ENCODE measurements around the gene TECTA.
"Not testable (repeated sequence)": the region's sequence is repeated elsewhere in the genome, so short reads cannot be mapped to it uniquely, and the experiment has no call there.

The TECTA gene

GRCh38 chr11:121112498-121113455 lies 11.7 kb downstream of the TECTA start:
- Histone ChIP-seq H3K27ac (replicated peaks) (no peak overlapping the region), H3K27me3 (ENCODE audit: insufficient read depth, poor library complexity, severe bottlenecking) (peaks cover 13% of the 10 kb centered on the region), H3K4me3 (replicated peaks; ENCODE audit: insufficient read depth, low read length) (no peak overlapping the region)
- TF ChIP-seq POLR2AphosphoS5 (IDR thresholded peaks at IDR 0.05; ENCODE audit: low read depth) (no peak), CTCF (IDR thresholded peaks at IDR 0.05; ENCODE audit: insufficient read depth, low read length) (peak; percentile 25), GABPA (IDR thresholded peaks at IDR 0.05; ENCODE audit: low read depth) (no peak), SPI1 (IDR thresholded peaks at IDR 0.05; ENCODE audit: borderline replicate concordance, low read depth) (peak; percentile 23; the same call in 1 of the 2 replicates), REST (IDR thresholded peaks at IDR 0.05; ENCODE audit: insufficient replicate concordance, low read depth) (no peak)
- peak; percentile 16 to 56 for DNase-seq (ENCODE audit: low read depth in 1 of 2, low spot score in 1 of 2)

- DNase-seq (ENCODE audit: low read depth in 1 of 2, low spot score in 1 of 2) = no peak
- Histone ChIP-seq H3K4me3 (replicated peaks; ENCODE audit: insufficient read depth, low read length) (no peak overlapping the region), H3K27me3 (ENCODE audit: insufficient read depth, poor library complexity, severe bottlenecking) (peaks cover 13% of the 10 kb centered on the region), H3K27ac (replicated peaks) (no peak overlapping the region)
- no peak for TF ChIP-seq REST (IDR thresholded peaks at IDR 0.05; ENCODE audit: insufficient replicate concordance, low read depth)
- TF ChIP-seq SPI1 (IDR thresholded peaks at IDR 0.05; ENCODE audit: borderline replicate concordance, low read depth) = no peak
Measured at GRCh38 chr11:121113611-121114010, 12.6 kb downstream of the TECTA start.

GRCh38 chr11:121115024-121115423 lies 14.0 kb downstream of the TECTA start:
- not testable (repeated sequence) for DNase-seq (ENCODE audit: low read depth in 1 of 2, low spot score in 1 of 2); H3K4me3 ChIP-seq (replicated peaks; ENCODE audit: insufficient read depth, low read length); H3K27ac ChIP-seq (replicated peaks)
- H3K27me3 ChIP-seq (ENCODE audit: insufficient read depth, poor library complexity, severe bottlenecking) = peaks cover 13% of the 10 kb centered on the region

- DNase-seq (ENCODE audit: low read depth in 1 of 2, low spot score in 1 of 2) = no peak
- Histone ChIP-seq H3K4me3 (replicated peaks; ENCODE audit: insufficient read depth, low read length) (no peak overlapping the region), H3K27ac (replicated peaks) (no peak overlapping the region), H3K27me3 (ENCODE audit: insufficient read depth, poor library complexity, severe bottlenecking) (peaks cover 3% of the 10 kb centered on the region)
- TF ChIP-seq SPI1 (IDR thresholded peaks at IDR 0.05; ENCODE audit: borderline replicate concordance, low read depth) (no peak), CTCF (IDR thresholded peaks at IDR 0.05; ENCODE audit: insufficient read depth, low read length) (no peak), REST (IDR thresholded peaks at IDR 0.05; ENCODE audit: insufficient replicate concordance, low read depth) (no peak), GABPA (IDR thresholded peaks at IDR 0.05; ENCODE audit: low read depth) (no peak), POLR2AphosphoS5 (IDR thresholded peaks at IDR 0.05; ENCODE audit: low read depth) (no peak)
Measured at GRCh38 chr11:121117788-121118187, 16.7 kb downstream of the TECTA start.

Data from HL-60 (cell line).